Skeletal muscle satellite cell (primary cell): Measurements from ENCODE around the gene MRGPRD. TPM values are rescaled to one million over a fixed set of nuclear protein-coding genes. Genes with fewer than 3 reads are reported as not detected.

Source experiments
- H3K27me3 ChIP-seq: 2 replicates; pipeline ENCODE4 v1.7.0; 2013; ENCODE audit warnings: low read length; ENCODE audit not compliant: control insufficient read depth, insufficient read depth
- H3K36me3 ChIP-seq: 2 replicates; pipeline ENCODE4 v1.7.0; 2013; ENCODE audit warnings: mild to moderate bottlenecking, control low read depth, low read length; ENCODE audit not compliant: insufficient read depth
- H3K4me1 ChIP-seq: 2 replicates; pipeline ENCODE4 v1.7.0; 2013; ENCODE audit warnings: low read length; ENCODE audit not compliant: control insufficient read depth, insufficient read depth
- H3K4me2 ChIP-seq: 2 replicates; pipeline ENCODE4 v1.7.0; 2013; ENCODE audit warnings: mild to moderate bottlenecking, low read length
- H3K4me3 ChIP-seq: 2 replicates; pipeline ENCODE4 v1.7.0; 2013; ENCODE audit warnings: low read length
- H3K9ac ChIP-seq: 2 replicates; pipeline ENCODE4 v1.7.0; 2013; ENCODE audit warnings: mild to moderate bottlenecking, low read depth, low read length, moderate library complexity
- H3K9me3 ChIP-seq: replicated peaks from 2 replicates; pipeline ENCODE4 v1.7.0; 2013; ENCODE audit warnings: mild to moderate bottlenecking, control low read depth, low read length
- total RNA-seq: library from RNA; depleted of rRNA; stranded (reverse); fragments of >200 nt; gene quantifications from 2 replicates; pipeline ENCODE4 v1.2.3, GENCODE V29; 2012; rRNA removed

The MRGPRD gene
- total RNA-seq: not detected in 2 replicates

GRCh38 chr11:68980776-68981065 is at the start of gene MRGPRD:
Gene MRGPRD (minus strand): TSS chr11:68980986. CDS start chr11:68980986, 0 bp downstream.
- Histone ChIP-seq H3K4me1 (no peaks in the 10 kb centered on the region), H3K4me2 (no peak within 1 kb of the TSS), H3K9ac (no peak within 1 kb of the TSS), H3K9me3 (no peaks in the 10 kb centered on the region), H3K27me3 (peaks cover 60% of the 10 kb centered on the region), H3K4me3 (no peak within 1 kb of the TSS), H3K36me3 (no peaks in the 10 kb centered on the region)

- Histone ChIP-seq H3K27me3 (peaks cover 26% of the 10 kb centered on the region), H3K4me3 (no peak overlapping the region)
Observed at GRCh38 chr11:69030301-69030700, 49.5 kb upstream of the MRGPRD start.

GRCh38 chr11:69027704-69028372 is 47.1 kb upstream of the MRGPRD start:
- no peak overlapping the region for H3K4me3 ChIP-seq
- peaks cover 35% of the 10 kb centered on the region for H3K27me3 ChIP-seq
- no peaks in the 10 kb centered on the region for H3K36me3 ChIP-seq

More at GRCh38 chr11:69030301-69030700, 49.5 kb upstream of the MRGPRD start:
- H3K9ac ChIP-seq: no peak overlapping the region
- H3K4me2 ChIP-seq: no peak overlapping the region
- no peaks in the 10 kb centered on the region for H3K36me3 ChIP-seq
- no peaks in the 10 kb centered on the region for H3K9me3 ChIP-seq
- no peaks in the 10 kb centered on the region for H3K4me1 ChIP-seq

GRCh38 chr11:69024509-69024908 is 43.7 kb upstream of the MRGPRD start:
- H3K9me3 ChIP-seq: no peaks in the 10 kb centered on the region
- H3K4me3 ChIP-seq: no peak overlapping the region
- H3K9ac ChIP-seq: no peak overlapping the region
- peaks cover 28% of the 10 kb centered on the region for H3K27me3 ChIP-seq
- H3K36me3 ChIP-seq: no peaks in the 10 kb centered on the region
- no peaks in the 10 kb centered on the region for H3K4me1 ChIP-seq
- no peak overlapping the region for H3K4me2 ChIP-seq

More at GRCh38 chr11:69027704-69028372, 47.1 kb upstream of the MRGPRD start:
- H3K9me3 ChIP-seq: no peaks in the 10 kb centered on the region
- no peak overlapping the region for H3K9ac ChIP-seq
- H3K4me2 ChIP-seq: no peak overlapping the region
- no peaks in the 10 kb centered on the region for H3K4me1 ChIP-seq

GRCh38 chr11:69022260-69022659 is 41.5 kb upstream of the MRGPRD start:
- no peaks in the 10 kb centered on the region for H3K4me1 ChIP-seq

GRCh38 chr11:69018924-69019323 is 38.1 kb upstream of the MRGPRD start:
- H3K9me3 ChIP-seq: no peaks in the 10 kb centered on the region
- H3K9ac ChIP-seq: no peak overlapping the region
- no peaks in the 10 kb centered on the region for H3K4me1 ChIP-seq
- peaks cover 35% of the 10 kb centered on the region for H3K27me3 ChIP-seq
- no peak overlapping the region for H3K4me2 ChIP-seq
- no peaks in the 10 kb centered on the region for H3K36me3 ChIP-seq
- no peak overlapping the region for H3K4me3 ChIP-seq

More at GRCh38 chr11:69022260-69022659, 41.5 kb upstream of the MRGPRD start:
- Histone ChIP-seq H3K36me3 (no peaks in the 10 kb centered on the region), H3K9me3 (no peaks in the 10 kb centered on the region), H3K4me2 (no peak overlapping the region), H3K27me3 (peaks cover 32% of the 10 kb centered on the region), H3K4me3 (no peak overlapping the region), H3K9ac (no peak overlapping the region)

- H3K9ac ChIP-seq: no peak overlapping the region
- no peaks in the 10 kb centered on the region for H3K36me3 ChIP-seq
- no peak overlapping the region for H3K4me2 ChIP-seq
- peaks cover 8% of the 10 kb centered on the region for H3K4me1 ChIP-seq
- H3K4me3 ChIP-seq: no peak overlapping the region
- peaks cover 29% of the 10 kb centered on the region for H3K27me3 ChIP-seq
- no peaks in the 10 kb centered on the region for H3K9me3 ChIP-seq
Observed at GRCh38 chr11:69017951-69018350, 37.2 kb upstream of the MRGPRD start.

GRCh38 chr11:69014898-69015549 is 34.2 kb upstream of the MRGPRD start:
- peaks cover 23% of the 10 kb centered on the region for H3K27me3 ChIP-seq
- no peaks in the 10 kb centered on the region for H3K9me3 ChIP-seq
- H3K4me3 ChIP-seq: no peak overlapping the region
- H3K4me1 ChIP-seq: peaks cover 37% of the 10 kb centered on the region
- no peak overlapping the region for H3K9ac ChIP-seq
- H3K4me2 ChIP-seq: no peak overlapping the region
- no peaks in the 10 kb centered on the region for H3K36me3 ChIP-seq

- Histone ChIP-seq H3K27me3 (peaks cover 18% of the 10 kb centered on the region), H3K36me3 (no peaks in the 10 kb centered on the region), H3K9me3 (no peaks in the 10 kb centered on the region), H3K4me1 (peaks cover 44% of the 10 kb centered on the region), H3K9ac (no peak overlapping the region), H3K4me2 (no peak overlapping the region), H3K4me3 (no peak overlapping the region)
Observed at GRCh38 chr11:69014084-69014851, 33.5 kb upstream of the MRGPRD start.

- H3K4me1 ChIP-seq: peaks cover 54% of the 10 kb centered on the region
- H3K9me3 ChIP-seq: no peaks in the 10 kb centered on the region
- peak within 1 kb of the TSS; percentile 72 for H3K9ac ChIP-seq
- peak within 1 kb of the TSS; percentile 80 for H3K4me2 ChIP-seq
- peaks cover 15% of the 10 kb centered on the region for H3K27me3 ChIP-seq
- no peaks in the 10 kb centered on the region for H3K36me3 ChIP-seq
- H3K4me3 ChIP-seq: peak within 1 kb of the TSS; percentile 70
Observed at GRCh38 chr11:69013009-69013951, 32.5 kb upstream of the MRGPRD start, which contains the start of gene MRGPRF. Gene MRGPRF (minus strand): TSS chr11:69013246. CDS start chr11:69009901, 3,345 bp downstream.
